K562 (cell line): ENCODE measurements around the gene SIRT7. TPM values are rescaled to one million over a fixed set of nuclear protein-coding genes. Genes with fewer than 3 reads are reported as not detected.

Experiments
- BCL6 ChIP-seq: fragments of 250-450 bp; sonication (Bioruptor Pico); IDR thresholded peaks from 2 replicates; pipeline ENCODE4 v1.4.0; 2020
- BRCA1 ChIP-seq, 2 experiments: fragments of 450-650 bp in 1 of 2; sonication (generic) in 1 of 2; formaldehyde crosslinking in 1 of 2; IDR thresholded peaks; 2 replicates each; pipeline versions ENCODE4 v1.5.0 to v1.6.1; 2017 to 2020; ENCODE audit warnings: mild to moderate bottlenecking in 1 of 2, missing genetic modification reagents in 1 of 2
- CBX2 ChIP-seq: fragments of 200-600 bp; sonication (generic); IDR thresholded peaks from one replicate; pipeline ENCODE4 v1.6.1; 2012; ENCODE audit warnings: mild to moderate bottlenecking, low read length, inconsistent platforms; ENCODE audit not compliant: insufficient read depth, poor library complexity, severe bottlenecking
- CREM ChIP-seq: IDR thresholded peaks from 2 replicates; pipeline ENCODE4 v1.6.1; 2014; ENCODE audit warnings: antibody characterized with exemption, low read depth
- KDM5B ChIP-seq: fragments of 200-600 bp; sonication (generic); IDR thresholded peaks from 2 replicates; pipeline ENCODE4 v1.6.1; 2012; ENCODE audit warnings: low read depth, mild to moderate bottlenecking, moderate library complexity, low read length, control low read depth, inconsistent platforms; ENCODE audit not compliant: insufficient replicate concordance
- NCOA2 ChIP-seq, 2 experiments: fragments of 450-650 bp; IDR thresholded peaks; 2 replicates each; pipeline ENCODE4 v1.6.1; 2018; ENCODE audit warnings: mild to moderate bottlenecking in 2 of 2, moderate library complexity in 1 of 2; ENCODE audit not compliant: partially characterized antibody in 2 of 2
- NR2C2 ChIP-seq, 2 experiments: fragments of 200-800 bp in 1 of 2; sonication (Bioruptor generic) in 1 of 2; sonication (generic) in 1 of 2; formaldehyde crosslinking in 1 of 2; IDR thresholded peaks; 2 replicates each; pipeline versions ENCODE4 v1.6.1 to v1.8.0; 2016 to 2022; ENCODE audit warnings: mild to moderate bottlenecking in 1 of 2, missing compliant biosample characterization in 1 of 2, missing genetic modification characterization in 1 of 2, missing genetic modification reagents in 1 of 2
- NUFIP1 ChIP-seq: fragments of 450-650 bp; IDR thresholded peaks from 2 replicates; pipeline ENCODE4 v1.6.1; 2018; ENCODE audit not compliant: partially characterized antibody
- PRDM10 ChIP-seq: fragments of 450-650 bp; IDR thresholded peaks from 2 replicates; pipeline ENCODE4 v1.6.1; 2018; ENCODE audit not compliant: partially characterized antibody
- RCOR1 ChIP-seq, 2 experiments: IDR thresholded peaks; 2 replicates each; pipeline ENCODE4 v1.6.1; 2012; ENCODE audit warnings: low read depth in 2 of 2, low read length in 2 of 2, borderline replicate concordance in 1 of 2, improper control_type of control experiment in 1 of 2
- STAG1 ChIP-seq: sonication (generic); formaldehyde crosslinking; IDR thresholded peaks from 2 replicates; pipeline ENCODE4 v1.5.0; 2020; ENCODE audit warnings: missing genetic modification reagents, borderline replicate concordance
- THAP12 ChIP-seq: fragments of 250-450 bp; sonication (Bioruptor Pico); IDR thresholded peaks from 2 replicates; pipeline ENCODE4 v1.9.0; 2021; ENCODE audit warnings: mild to moderate bottlenecking, inconsistent platforms
- ZBTB7A ChIP-seq: IDR thresholded peaks from 2 replicates; pipeline ENCODE4 v1.6.1; 2011; ENCODE audit warnings: low read depth, mild to moderate bottlenecking, low read length, moderate library complexity, borderline replicate concordance; ENCODE audit not compliant: control insufficient read depth
- ZNF518B ChIP-seq: fragments of 250-450 bp; sonication (Bioruptor Pico); IDR thresholded peaks from 2 replicates; pipeline ENCODE4 v1.5.0; 2021; ENCODE audit warnings: mild to moderate bottlenecking, moderate library complexity
- ZNF644 ChIP-seq: fragments of 200-800 bp; sonication (Bioruptor generic); IDR thresholded peaks from 2 replicates; pipeline ENCODE4 v1.6.1; 2016; ENCODE audit warnings: low read depth, missing genetic modification characterization, missing compliant biosample characterization
- polyA plus RNA-seq, 8 experiments: library from polyadenylated mRNA; depleted of rRNA in 4 of 8; stranded (reverse) in 5 of 8; unstranded in 3 of 8; fragments of >200 nt; fragmentation: Nextera tagmentation in 2 of 8; fragmentation: Illumina TruSeq in 1 of 8; extraction: Ambion mirVana in 2 of 8; extraction: Trizol in 1 of 8; gene quantifications; 2 replicates each; pipeline versions ENCODE4 v1.2.1 to v1.2.3, GENCODE V29; 2011 to 2014; ENCODE audit warnings: inconsistent platforms in 1 of 8, missing spikeins in 1 of 8
- total RNA-seq, 7 experiments: library from RNA; depleted of rRNA in 6 of 7; stranded (reverse); fragments of >200 nt in 6 of 7; fragmentation: Illumina TruSeq in 2 of 7; extraction: Trizol in 2 of 7; gene quantifications; 2 replicates each; pipeline versions ENCODE4 v1.2.1 to v1.2.3, GENCODE V29; 2011 to 2021; ENCODE audit warnings: low replicate concordance in 1 of 7

SIRT7 gene
- total and polyA plus RNA-seq, 9 of the 15 experiments (the other 6 are each of a cell fraction or from before 2014, with no cell fraction given), result 1.6 to 54.8 (median 20.3) TPM

GRCh38 chr17:81959362-81960129 is 41.6 kb upstream of the SIRT7 start (continued):
- TF ChIP-seq PRDM10, result no peak
- TF ChIP-seq ZBTB7A, result peak; percentile 93
- TF ChIP-seq THAP12, result 0 out of 2 replicates have a peak, but pooled peaks have one; percentile 38
- TF ChIP-seq RCOR1 (IDR thresholded peaks at IDR 0.05; ENCODE audit: borderline replicate concordance in 1 of 2, low read depth in 2 of 2, low read length in 2 of 2), result 0 out of 4 replicates have a peak, but pooled peaks of 1 of the 2 experiments have one; percentile 21
- peak; percentile 70; the same call in 1 of the 2 replicates for TF ChIP-seq STAG1
- no peak for TF ChIP-seq BRCA1 (IDR thresholded peaks at IDR 0.05)
- TF ChIP-seq BRCA1 (CRISPR knock-in tag; IDR thresholded peaks at IDR 0.05), result no peak
- TF ChIP-seq KDM5B, result peak; percentile 59
- TF ChIP-seq CBX2, result no peak
- TF ChIP-seq CREM, result no peak
- TF ChIP-seq BCL6, result no peak
- no peak for TF ChIP-seq ZNF518B (CRISPR knock-in tag)
- TF ChIP-seq ZNF644 (tag), result no peak
- TF ChIP-seq NR2C2 (CRISPR knock-in tag; IDR thresholded peaks at IDR 0.05), result no peak
- peak; percentile 56 for TF ChIP-seq NR2C2 (tag; IDR thresholded peaks at IDR 0.05)
- no peak for TF ChIP-seq NUFIP1
- no peak for TF ChIP-seq NCOA2 (IDR thresholded peaks at IDR 0.05; ENCODE audit: partially characterized antibody in 2 of 2)
